Ascending aorta (tissue), 2 donors: ENCODE data around the gene ABCC3. TPM values are rescaled to one million over a fixed set of nuclear protein-coding genes. Genes with fewer than 3 reads are reported as not detected.

Source experiments
- DNase-seq, 2 donors: peaks; one replicate each; pipeline ENCODE4 v3.0.0-alpha.2; 2019; ENCODE audit warnings: low spot score in 2 of 2
- H3K27ac ChIP-seq, 2 donors: fragments of 200-600 bp; sonication (generic); one replicate each; pipeline ENCODE4 v1.5.1; 2016 to 2017; ENCODE audit warnings: mild to moderate bottlenecking in 1 of 2
- H3K27me3 ChIP-seq: fragments of 200-600 bp; sonication (generic); one replicate; pipeline ENCODE4 v1.5.1; 2017
- H3K36me3 ChIP-seq, 2 donors: fragments of 200-600 bp; sonication (generic); one replicate each; pipeline ENCODE4 v1.5.1; 2016
- H3K4me1 ChIP-seq, 2 donors: fragments of 200-600 bp; sonication (generic); one replicate each; pipeline ENCODE4 v1.5.1; 2016 to 2017; ENCODE audit warnings: mild to moderate bottlenecking in 1 of 2
- H3K4me3 ChIP-seq, 2 donors: fragments of 200-600 bp; sonication (generic); one replicate each; pipeline ENCODE4 v1.5.1; 2016 to 2017; ENCODE audit warnings: mild to moderate bottlenecking in 1 of 2
- H3K9me3 ChIP-seq, 2 donors: fragments of 200-600 bp; sonication (generic); one replicate each; pipeline ENCODE4 v1.5.1; 2016
- intact Hi-C: fragments of 100-400 bp; cut with DNase I; formaldehyde crosslinking; loops from one replicate; pipeline ENCODE4 v1.15.1; 2023
- total RNA-seq: library from RNA; depleted of rRNA; stranded (reverse); fragments of >200 nt; gene quantifications from one replicate; pipeline ENCODE4 v1.1.0, GENCODE V29; 2016
- TF ChIP-seq, protein P1 (sequence below), 3 experiments: fragments of 200-600 bp in 2 of 3; fragments of 450-650 bp in 1 of 3; sonication (generic) in 2 of 3; IDR thresholded peaks; one replicate each; pipeline ENCODE4 v1.5.1; 2016 to 2019; ENCODE audit warnings: antibody characterized with exemption in 3 of 3, mild to moderate bottlenecking in 1 of 3, moderate library complexity in 1 of 3

The ABCC3 gene
- total RNA-seq, 1 donor from 2014 or later = 30.2 TPM

DNA sequence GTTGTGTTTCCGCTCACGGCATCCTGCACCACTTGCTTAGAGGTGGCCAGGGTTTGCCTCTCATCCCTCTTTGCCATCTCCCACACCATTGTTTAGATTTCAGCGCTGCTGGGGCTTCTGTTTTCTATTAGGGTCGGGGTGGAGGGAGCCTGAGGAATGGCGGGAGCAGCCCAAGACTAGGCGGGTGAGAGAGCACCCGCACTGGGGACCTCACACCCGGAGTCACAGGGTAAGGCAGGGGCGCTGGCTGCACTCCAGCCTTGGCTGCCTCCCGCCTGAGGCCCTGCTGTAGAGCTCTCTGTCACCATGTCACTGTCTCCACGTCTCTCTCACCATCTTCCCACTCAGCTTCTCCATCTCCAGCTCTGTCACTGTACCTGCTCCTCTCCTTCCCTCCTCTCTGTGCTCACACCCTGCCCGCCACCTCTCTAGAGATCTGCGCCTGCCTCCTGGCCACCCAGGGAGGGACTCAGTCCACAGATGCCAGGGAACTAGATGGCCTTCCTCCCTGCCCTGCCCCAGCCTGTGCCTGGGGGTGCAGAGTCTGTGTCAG is 32.8 kb upstream of the ABCC3 start:
- Histone ChIP-seq H3K4me3 (no peak overlapping the region), H3K27ac (no peak overlapping the region), H3K4me1 (peaks cover 0 to 7% of the 10 kb centered on the region in 2 donors), H3K27me3 (no peaks in the 10 kb centered on the region), H3K36me3 (no peaks in the 10 kb centered on the region), H3K9me3 (no peaks in the 10 kb centered on the region)
- TF ChIP-seq, protein P1, sequence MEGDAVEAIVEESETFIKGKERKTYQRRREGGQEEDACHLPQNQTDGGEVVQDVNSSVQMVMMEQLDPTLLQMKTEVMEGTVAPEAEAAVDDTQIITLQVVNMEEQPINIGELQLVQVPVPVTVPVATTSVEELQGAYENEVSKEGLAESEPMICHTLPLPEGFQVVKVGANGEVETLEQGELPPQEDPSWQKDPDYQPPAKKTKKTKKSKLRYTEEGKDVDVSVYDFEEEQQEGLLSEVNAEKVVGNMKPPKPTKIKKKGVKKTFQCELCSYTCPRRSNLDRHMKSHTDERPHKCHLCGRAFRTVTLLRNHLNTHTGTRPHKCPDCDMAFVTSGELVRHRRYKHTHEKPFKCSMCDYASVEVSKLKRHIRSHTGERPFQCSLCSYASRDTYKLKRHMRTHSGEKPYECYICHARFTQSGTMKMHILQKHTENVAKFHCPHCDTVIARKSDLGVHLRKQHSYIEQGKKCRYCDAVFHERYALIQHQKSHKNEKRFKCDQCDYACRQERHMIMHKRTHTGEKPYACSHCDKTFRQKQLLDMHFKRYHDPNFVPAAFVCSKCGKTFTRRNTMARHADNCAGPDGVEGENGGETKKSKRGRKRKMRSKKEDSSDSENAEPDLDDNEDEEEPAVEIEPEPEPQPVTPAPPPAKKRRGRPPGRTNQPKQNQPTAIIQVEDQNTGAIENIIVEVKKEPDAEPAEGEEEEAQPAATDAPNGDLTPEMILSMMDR (IDR thresholded peaks at IDR 0.05) = no peak
- intact Hi-C loops = no loop called here
- DNase-seq = no peak

- Histone ChIP-seq H3K4me1 (peaks cover 0 to 7% of the 10 kb centered on the region in 2 donors), H3K27me3 (no peaks in the 10 kb centered on the region), H3K27ac (no peak overlapping the region), H3K36me3 (no peaks in the 10 kb centered on the region), H3K4me3 (no peak overlapping the region), H3K9me3 (no peaks in the 10 kb centered on the region)
- TF ChIP-seq, protein P1 (IDR thresholded peaks at IDR 0.05) = no peak
- DNase-seq = no peak
- intact Hi-C loops = no loop called here
Measured at GRCh38 chr17:50602836-50603235, 31.8 kb upstream of the ABCC3 start.

DNA sequence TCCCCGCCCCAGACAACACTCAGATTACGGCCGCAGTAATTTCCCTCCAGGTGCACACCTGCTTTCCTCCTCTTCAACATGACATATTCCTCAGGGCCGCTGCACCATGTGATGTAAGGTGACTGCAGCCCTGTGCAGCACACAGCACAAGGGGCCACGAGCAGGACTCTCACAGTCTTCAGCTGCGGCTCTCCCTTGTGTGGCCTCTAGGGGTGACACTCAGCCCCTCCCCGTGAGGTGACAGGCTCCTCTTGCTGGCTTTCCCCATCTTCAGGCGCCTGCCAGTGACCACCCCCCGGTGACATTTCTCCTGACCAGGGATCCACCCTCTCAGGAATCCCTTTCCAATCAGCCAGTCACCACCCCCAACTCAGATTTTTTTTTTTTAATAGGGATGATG is 31.3 kb upstream of the ABCC3 start:
- no peak for DNase-seq
- intact Hi-C loops = no loop called here
- TF ChIP-seq, protein P1 (IDR thresholded peaks at IDR 0.05) = no peak
- no peaks in the 10 kb centered on the region for H3K9me3 ChIP-seq
- no peaks in the 10 kb centered on the region for H3K36me3 ChIP-seq
- peaks cover 0 to 7% of the 10 kb centered on the region in 2 donors for H3K4me1 ChIP-seq
- H3K27ac ChIP-seq = no peak overlapping the region
- no peak overlapping the region for H3K4me3 ChIP-seq
- H3K27me3 ChIP-seq = no peaks in the 10 kb centered on the region

DNA sequence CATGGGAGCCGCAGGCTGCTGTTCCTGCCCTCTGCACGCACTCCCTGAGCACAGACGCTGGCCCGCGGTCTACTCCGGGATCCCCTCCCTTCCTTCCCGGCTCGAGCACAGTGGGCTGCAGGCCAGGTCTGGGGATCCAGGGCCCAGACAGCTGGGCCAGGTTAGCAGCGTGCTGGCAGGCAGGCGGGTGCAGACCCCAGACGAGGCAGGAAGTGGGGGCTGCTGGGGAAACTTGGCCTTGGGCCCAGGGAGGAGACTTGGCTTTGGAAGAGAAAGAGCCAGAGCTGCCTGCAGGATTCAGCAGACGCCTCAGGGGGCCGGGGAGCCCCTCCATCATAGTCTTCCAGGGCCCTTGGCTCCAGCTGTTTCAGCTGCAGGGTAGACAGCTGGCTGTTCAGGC is 30.2 kb upstream of the ABCC3 start:
- Histone ChIP-seq H3K27me3 (no peaks in the 10 kb centered on the region), H3K4me3 (no peak overlapping the region), H3K36me3 (no peaks in the 10 kb centered on the region), H3K27ac (no peak overlapping the region), H3K4me1 (peaks cover 0 to 7% of the 10 kb centered on the region in 2 donors), H3K9me3 (no peaks in the 10 kb centered on the region)
- TF ChIP-seq, protein P1 (IDR thresholded peaks at IDR 0.05) = no peak
- no peak for DNase-seq
- intact Hi-C loops = no loop called here

DNA sequence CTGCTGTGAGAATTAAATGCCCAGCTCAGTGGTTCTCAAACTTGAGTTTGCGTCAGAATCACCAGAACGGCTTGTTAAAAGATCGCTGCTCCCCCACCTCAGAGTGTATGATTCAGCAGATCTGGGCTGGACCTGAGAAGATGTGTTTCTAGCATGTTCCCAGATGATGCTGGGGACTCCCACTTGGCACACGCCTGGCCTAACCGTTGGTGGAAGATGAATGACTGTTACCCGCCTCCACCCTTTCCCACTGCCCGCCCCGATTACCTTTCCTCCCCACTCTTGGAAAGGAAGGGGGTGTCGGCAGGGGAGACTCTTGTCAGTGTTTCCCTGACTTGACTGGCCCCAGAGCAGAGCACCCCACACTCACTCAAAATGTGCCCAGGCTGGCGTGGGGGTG is 29.3 kb upstream of the ABCC3 start:
- DNase-seq = no peak
- H3K27ac ChIP-seq = no peak overlapping the region
- H3K27me3 ChIP-seq = no peaks in the 10 kb centered on the region
- H3K4me1 ChIP-seq = peaks cover 0 to 7% of the 10 kb centered on the region in 2 donors
- H3K36me3 ChIP-seq = no peaks in the 10 kb centered on the region
- TF ChIP-seq, protein P1 (IDR thresholded peaks at IDR 0.05) = no peak
- intact Hi-C loops = no loop called here
- no peaks in the 10 kb centered on the region for H3K9me3 ChIP-seq
- H3K4me3 ChIP-seq = no peak overlapping the region
